ENCODE data around the gene CASZ1. TPM values are rescaled to one million over a fixed set of nuclear protein-coding genes. Genes with fewer than 3 reads are reported as not detected.
A peak's percentile ranks its signal among the peaks of the same experiment; 100 is the strongest.

The CASZ1 gene
- total RNA-seq, 2 donors from 2014 or later: 44.3 to 50.3 TPM

DNA sequence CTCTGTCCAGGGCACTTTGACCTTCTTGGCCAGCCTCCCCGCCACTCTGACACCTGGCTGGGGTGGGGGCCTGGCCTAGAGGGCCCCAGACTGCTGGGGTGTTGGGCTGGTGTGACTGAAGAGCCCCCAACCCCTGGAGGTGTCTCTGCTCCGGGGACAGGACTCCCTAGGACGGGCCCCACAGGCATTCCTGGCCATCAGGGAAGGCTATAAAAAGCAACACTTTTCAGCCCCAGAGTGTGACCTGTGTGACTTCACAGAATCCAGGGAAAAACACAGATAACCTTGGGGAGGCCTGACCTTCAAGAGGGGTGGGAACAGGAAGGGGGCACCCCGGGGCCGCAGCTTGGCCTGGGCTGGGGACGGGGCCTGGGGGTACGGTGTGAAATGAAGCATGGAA is 24.0 kb upstream of the CASZ1 start:
- Histone ChIP-seq H3K27me3 (no peaks in the 10 kb centered on the region), H3K9me3 (no peaks in the 10 kb centered on the region), H3K4me3 (no peak overlapping the region), H3K4me1 (peaks cover 0 to 40% of the 10 kb centered on the region in 2 donors), H3K36me3 (no peaks in the 10 kb centered on the region), H3K27ac (peak overlapping the region; percentile 63 to 81)
- TF ChIP-seq, protein P1, sequence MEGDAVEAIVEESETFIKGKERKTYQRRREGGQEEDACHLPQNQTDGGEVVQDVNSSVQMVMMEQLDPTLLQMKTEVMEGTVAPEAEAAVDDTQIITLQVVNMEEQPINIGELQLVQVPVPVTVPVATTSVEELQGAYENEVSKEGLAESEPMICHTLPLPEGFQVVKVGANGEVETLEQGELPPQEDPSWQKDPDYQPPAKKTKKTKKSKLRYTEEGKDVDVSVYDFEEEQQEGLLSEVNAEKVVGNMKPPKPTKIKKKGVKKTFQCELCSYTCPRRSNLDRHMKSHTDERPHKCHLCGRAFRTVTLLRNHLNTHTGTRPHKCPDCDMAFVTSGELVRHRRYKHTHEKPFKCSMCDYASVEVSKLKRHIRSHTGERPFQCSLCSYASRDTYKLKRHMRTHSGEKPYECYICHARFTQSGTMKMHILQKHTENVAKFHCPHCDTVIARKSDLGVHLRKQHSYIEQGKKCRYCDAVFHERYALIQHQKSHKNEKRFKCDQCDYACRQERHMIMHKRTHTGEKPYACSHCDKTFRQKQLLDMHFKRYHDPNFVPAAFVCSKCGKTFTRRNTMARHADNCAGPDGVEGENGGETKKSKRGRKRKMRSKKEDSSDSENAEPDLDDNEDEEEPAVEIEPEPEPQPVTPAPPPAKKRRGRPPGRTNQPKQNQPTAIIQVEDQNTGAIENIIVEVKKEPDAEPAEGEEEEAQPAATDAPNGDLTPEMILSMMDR (IDR thresholded peaks at IDR 0.05): no peak
- DNase-seq (ENCODE audit: low spot score): no peak

DNA sequence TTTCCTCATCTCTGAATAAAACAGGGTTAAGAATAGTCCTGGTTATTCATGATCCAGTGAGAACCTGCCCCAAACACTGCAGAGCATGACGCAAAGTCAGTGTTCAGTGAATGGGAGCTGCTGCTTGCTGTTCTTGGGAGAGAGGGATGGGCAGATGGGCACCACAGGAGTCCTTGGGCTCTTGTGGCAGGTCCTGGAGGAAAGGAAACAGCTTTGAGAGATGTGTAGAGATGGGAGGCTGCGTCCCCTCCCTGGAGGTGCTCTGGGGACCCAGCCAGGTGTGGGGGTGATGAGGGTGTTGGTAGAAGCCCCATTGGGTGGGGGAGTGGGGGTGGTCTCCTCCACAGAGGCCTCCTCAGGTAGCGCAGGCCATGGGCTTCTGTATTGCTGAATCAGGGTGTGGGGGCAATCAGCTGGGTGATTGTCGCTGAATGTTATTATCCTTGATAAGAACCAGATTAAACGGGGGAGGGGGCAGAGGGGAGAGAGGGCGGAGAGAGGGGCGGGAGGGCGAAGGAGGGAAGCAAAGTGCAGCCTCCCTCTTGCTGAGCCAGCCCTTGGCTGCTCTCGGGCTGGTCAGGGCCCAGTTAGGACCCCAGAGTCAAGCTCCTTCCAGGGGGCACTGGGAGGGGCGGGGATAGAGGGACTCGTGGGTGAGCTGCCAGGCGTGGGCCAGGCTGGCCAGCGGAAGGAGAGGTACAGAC is 22.9 kb upstream of the CASZ1 start:
- Histone ChIP-seq H3K27ac (peak overlapping the region; percentile 63 to 81), H3K36me3 (no peaks in the 10 kb centered on the region), H3K4me3 (no peak overlapping the region), H3K9me3 (no peaks in the 10 kb centered on the region), H3K27me3 (no peaks in the 10 kb centered on the region), H3K4me1 (peaks cover 0 to 34% of the 10 kb centered on the region in 2 donors)
- DNase-seq (ENCODE audit: low spot score): no peak
- TF ChIP-seq, protein P1 (IDR thresholded peaks at IDR 0.05): no peak

DNA sequence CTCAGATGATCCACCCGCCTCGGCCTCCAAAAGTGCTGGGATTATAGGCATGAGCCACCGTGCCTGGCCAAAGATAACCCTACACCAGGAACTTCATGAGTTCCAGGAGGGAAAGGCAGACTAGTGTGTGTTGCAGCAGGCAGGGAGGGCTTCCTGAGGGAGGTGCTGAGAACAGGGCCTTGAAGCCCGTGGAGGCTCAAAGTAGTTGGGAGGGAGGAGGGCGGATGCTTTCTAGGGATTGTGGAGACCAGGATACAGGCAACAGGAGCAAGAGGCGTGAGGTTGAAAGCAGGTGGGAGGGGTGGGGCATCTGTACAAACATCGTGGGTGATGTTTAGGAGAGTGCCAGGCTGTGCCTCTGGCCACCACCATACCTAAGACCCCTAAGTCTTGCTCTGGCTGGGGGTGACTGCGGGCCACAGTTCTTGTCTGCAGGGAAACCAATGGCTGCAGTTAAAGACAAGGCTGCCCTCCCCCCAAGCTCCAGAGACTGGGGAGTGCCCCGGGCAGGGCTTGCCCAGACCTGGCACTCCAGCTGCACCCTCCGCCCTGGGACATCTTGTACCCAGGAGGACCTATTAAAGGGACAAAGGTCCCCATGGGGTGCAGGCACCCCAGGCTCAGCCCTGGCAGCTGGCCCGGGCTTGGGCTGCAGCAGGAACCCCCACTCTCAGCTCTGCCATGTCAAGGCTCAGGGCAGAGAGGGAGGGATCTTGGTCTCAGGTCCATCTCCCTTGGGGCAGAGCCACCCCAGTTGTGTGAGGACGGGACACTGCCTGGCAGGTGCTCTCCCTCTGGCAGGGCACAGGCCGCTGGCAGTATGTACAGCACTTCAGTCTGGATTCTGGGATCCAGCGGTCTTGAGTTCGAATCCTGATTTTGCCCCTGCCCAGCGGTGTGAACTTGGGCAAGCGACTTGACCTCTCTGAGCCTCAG is 22.1 kb upstream of the CASZ1 start:
- no peak for DNase-seq (ENCODE audit: low spot score)
- no peaks in the 10 kb centered on the region for H3K27me3 ChIP-seq

DNA sequence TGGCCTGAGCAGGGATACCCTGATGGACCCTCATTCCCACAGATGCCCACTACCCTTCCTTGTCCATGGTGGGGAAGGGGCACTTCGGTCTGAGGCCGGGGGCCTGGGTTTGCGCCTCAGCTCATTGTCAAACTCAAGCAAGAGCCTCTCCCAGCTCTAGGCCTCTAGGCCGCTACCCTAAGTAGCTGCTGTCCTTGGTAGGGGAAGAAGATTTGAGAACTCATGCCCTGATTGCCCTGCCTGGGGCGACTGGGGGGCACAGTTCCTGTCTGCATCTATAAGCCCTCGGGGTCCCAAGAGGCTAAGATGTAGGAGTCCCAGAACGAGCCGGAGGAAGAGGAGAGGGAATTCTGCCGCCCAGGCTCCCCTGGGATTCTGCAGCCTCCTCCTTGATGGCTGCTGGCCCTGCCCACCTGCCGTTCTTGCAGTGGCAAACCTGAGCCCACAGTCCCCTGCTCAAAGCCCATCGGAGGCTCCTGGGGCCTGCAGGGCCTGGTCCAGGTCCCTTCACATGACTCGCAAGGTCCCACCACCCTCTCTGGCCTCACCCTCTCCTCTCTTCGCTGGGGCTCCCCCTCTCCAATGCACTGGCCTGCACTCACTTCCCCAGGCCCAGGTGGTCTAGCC is 20.4 kb upstream of the CASZ1 start:
- Histone ChIP-seq H3K27ac (no peak overlapping the region), H3K4me1 (peaks cover 0 to 29% of the 10 kb centered on the region in 2 donors), H3K9me3 (no peaks in the 10 kb centered on the region), H3K4me3 (no peak overlapping the region), H3K27me3 (no peaks in the 10 kb centered on the region), H3K36me3 (no peaks in the 10 kb centered on the region)
- TF ChIP-seq, protein P1 (IDR thresholded peaks at IDR 0.05): no peak
- no peak for DNase-seq (ENCODE audit: low spot score)

More for the DNA sequence above, 22.1 kb upstream of the CASZ1 start:
- Histone ChIP-seq H3K36me3 (no peaks in the 10 kb centered on the region), H3K9me3 (no peaks in the 10 kb centered on the region), H3K4me1 (peaks cover 0 to 34% of the 10 kb centered on the region in 2 donors), H3K27ac (peak overlapping the region; percentile 63 to 81), H3K4me3 (no peak overlapping the region)
- TF ChIP-seq, protein P1 (IDR thresholded peaks at IDR 0.05): no peak

DNA sequence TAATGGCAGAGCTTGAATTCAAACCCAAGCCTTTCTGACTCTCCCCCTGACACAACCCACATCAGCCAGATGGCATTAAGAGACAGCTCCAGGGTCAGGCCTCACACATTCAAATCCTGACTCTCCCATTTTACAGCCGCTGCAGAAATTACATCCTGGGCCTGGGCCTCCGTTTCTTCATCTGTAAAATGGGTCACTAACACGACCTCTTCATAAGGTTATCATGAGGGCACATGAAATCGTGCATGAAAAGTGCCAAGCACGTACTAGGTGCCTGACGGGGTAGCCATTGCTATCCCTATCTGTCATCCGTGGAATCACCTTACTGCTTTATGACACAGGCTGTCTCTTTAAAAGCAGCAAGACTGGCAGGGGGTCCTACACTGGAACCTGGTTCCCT is 19.8 kb upstream of the CASZ1 start:
- Histone ChIP-seq H3K4me1 (peaks cover 0 to 28% of the 10 kb centered on the region in 2 donors), H3K27me3 (no peaks in the 10 kb centered on the region), H3K4me3 (no peak overlapping the region), H3K27ac (no peak overlapping the region), H3K36me3 (no peaks in the 10 kb centered on the region), H3K9me3 (no peaks in the 10 kb centered on the region)
- TF ChIP-seq, protein P1 (IDR thresholded peaks at IDR 0.05): no peak
- no peak for DNase-seq (ENCODE audit: low spot score)
